GM18511 (cell line): ENCODE results near the gene TMEM176A.
"Not testable (repeated sequence)": the region's sequence is repeated elsewhere in the genome, so short reads cannot be mapped to it uniquely, and the experiment has no call there.

Experiments
- ATAC-seq: cut with Tn5 transposase; IDR thresholded peaks from one replicate; pipeline ENCODE4 v1.9.1; 2021; ENCODE audit warnings: mild to moderate bottlenecking, moderate library complexity; ENCODE audit not compliant: unreplicated experiment

The TMEM176A gene, protein sequence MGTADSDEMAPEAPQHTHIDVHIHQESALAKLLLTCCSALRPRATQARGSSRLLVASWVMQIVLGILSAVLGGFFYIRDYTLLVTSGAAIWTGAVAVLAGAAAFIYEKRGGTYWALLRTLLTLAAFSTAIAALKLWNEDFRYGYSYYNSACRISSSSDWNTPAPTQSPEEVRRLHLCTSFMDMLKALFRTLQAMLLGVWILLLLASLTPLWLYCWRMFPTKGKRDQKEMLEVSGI

DNA sequence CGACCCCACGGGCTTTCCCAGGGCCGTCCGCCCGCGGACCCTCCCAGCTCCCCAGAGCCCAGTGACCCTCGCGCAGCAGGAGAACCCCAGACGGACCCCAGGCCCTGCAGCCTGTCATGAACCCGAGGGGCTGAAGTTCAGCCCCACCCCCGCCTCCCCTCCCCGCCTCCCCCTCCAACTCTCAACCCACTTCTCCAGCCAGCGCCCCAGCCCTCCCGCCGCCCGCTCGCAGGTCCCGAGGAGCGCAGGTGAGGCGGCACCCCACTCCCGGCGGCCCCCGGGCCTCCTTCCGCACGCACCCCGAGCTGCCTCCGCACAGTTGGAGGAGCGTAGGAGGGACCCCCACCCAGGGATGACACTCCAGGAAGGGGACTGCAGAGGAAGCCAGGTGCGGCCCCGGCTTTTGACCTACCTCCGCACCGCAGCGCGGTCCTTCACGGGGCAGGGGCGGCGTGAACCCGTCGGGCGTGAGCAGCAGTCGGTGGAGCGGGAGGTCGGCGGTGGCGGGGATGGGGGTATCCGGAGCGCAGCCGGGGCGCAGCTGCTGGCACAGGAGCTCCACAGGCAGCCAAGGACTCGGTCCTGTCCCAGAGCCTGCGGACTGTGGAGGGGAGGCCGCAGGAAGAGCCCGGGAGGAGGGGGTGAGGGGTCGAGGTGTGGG is at the start of gene TMEM176A:
Gene TMEM176A (plus strand): TSS at position 189 of the 661 bp plus-strand sequence. CDS start 782 bp downstream, outside the sequence.
- no peak for ATAC-seq

DNA sequence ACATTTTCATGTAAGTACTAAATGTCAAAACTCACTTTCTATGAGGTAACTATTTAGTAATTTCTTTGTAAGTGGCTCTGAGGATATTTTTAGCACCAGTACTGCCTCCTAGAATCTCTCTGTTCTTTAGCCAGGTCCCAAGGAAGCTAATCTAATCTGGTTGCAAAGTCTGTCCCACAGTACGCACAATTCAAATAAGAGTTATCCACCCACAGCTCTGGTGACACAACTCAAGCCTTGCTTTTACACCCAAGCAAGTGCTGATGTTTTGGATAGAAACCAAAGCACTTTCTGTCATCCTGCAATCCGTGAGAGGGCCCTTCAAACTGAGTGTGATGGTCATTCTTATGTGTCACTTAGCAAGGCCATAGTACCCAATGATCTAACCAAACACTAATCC is 48.9 kb upstream of the TMEM176A start:
- ATAC-seq = no peak

DNA sequence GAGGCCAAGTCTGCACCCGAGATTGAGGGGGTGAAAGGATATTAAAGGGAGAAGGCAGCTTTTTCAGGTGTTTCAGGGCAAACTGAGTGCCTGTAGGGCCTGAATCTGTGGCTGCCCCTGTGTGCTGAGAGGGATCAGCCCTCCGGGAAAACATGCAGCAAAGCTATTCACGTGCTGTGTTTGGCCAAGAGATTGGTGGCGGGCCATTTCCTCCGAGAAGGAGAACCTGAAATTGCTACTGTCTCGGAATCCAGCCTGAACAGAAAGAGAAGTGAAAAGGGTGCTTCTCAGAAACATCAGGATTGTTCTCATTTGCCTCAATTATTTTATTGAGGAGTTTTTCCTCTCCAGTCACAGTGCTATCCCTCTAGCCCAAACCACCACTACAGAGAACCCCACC is 47.3 kb upstream of the TMEM176A start:
- ATAC-seq = no peak

DNA sequence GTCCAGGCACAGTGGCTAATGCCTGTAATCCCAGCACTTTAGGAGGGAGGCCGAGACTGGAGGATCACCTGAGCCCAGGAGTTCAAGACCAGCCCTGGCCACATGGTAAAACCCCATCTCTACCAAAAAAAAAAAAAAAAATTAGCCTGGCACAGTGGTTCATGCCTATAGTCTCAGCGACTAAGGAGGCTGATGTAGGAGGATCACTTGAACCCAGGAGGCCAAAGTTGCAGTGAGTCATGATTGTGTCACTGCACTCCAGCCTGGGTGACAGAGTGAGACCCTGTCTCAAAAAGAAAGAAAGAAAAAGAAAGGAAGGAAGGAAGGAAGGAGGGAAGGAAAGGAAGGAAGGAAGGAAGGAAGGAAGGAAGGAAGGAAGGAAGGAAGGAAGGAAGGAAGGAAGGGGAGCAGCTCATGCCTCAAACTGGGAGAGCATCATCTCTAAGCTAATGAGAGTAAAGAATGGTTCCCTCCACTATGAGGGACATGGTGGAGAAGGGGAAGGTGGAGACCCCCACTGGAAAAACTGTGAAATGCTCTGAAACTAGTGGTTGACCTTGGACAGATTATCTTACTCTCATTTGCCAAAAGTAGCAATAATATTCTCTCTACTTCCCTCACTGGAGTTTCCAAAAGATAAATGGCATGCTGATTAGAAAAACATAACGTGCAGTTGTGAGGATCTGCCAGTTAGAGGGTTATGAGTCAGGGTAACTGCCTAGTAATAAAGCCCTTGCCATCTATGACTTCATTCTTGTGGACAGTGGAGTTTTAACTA is 46.6 kb upstream of the TMEM176A start:
- ATAC-seq = no peak

DNA sequence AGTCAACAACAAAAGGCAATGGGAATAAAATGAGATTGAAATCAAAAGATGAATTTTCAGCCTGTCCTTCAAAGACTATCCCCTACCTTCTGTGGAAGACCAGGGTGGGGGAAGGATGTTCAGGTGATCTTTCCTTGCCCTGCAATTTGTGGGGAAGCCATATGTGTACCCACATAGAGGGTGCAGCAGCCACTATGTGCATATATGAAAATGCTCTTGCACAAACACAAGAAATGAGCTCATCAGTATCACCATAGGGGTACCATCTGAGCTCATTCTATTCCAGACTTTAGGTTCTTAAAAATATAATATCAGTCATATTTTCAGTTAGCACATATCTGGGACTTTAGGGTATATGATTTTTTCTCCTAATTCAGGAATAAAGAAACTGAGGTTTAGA is 45.6 kb upstream of the TMEM176A start:
- ATAC-seq = no peak

DNA sequence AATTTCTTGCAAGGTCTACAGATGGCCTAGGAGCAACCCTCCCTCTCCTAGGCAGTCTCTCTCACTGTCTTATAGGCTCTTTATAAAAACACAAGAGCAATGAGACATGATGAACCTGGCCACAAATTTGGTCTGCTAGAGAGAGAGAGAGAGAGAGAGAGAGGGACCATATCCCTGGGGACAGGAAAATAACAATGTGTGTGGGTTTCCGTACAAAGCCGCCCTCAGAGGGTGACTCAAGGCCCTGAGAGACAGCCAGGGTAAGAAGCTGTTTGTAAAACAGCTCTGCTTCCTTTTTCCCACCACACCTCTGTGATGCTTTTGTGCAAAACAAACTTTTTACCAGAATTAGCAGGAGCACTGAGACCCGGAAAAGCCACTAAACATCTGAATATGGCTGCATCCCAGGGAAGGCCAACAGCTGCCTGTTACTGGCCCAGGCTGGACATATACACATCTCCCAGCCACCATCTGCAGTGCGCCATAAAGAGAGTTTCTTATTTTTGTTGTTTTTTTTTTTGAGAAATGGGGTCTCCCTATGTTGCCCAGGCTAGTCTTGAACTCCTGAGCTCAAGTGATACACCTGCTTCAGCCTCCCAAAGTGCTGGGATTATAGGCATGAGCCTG is 45.0 kb upstream of the TMEM176A start:
- peak; percentile 66 for ATAC-seq

DNA sequence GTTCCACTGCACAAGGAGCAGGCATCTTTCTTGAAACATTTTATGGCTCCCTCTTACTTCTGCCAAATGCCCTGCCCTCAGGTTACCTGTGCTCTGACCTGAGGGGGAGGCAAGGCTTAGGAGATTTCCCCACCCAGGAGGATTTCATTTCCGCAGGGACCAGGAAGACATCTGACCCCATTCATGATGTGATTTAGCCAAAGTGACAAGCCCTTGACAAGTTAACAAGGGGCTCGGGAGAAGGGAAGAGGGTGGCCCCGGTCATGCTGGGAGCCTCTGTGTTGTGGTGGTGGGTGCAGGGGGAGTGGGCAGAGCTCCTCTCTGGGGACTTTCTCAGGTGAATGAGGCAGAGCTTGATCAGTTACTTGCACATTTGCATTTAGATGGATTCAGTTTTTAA is 44.4 kb upstream of the TMEM176A start:
- ATAC-seq = no peak

DNA sequence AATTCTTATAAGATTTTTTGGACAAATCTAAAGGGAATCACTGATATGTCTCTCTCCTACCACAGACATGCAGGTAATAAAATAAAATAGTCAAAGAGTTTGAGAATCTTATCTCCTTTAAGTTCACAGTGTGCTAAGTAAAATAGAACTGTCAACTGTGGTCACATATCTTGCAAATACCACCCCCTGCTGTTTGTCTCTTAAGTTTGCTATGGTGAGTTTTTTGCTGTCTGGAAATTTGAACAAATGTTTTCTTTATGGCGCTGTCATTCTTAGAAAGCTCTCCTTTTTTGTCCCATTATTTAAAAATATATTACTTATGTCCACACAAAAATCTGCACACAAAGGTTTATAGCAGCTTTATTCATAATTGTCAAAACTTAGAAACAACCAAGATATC is 43.7 kb upstream of the TMEM176A start:
- no peak for ATAC-seq

DNA sequence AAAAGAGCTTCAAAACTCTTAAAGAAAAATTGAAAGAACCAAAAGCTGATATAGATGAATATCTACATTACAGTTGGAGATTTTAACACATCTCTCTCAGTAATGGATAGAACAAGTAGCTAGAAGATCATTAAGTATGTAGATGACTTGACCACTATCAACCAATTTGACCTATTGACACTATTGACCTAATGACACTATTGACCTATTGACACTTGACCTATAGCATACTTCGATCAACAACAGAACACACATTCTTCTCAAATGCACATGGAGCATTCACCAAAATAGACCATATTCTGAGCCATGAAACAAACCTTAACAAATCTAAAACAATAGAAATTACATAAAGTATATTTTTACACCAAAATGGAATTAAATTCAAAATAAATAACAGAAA is 41.1 kb upstream of the TMEM176A start:
- no peak for ATAC-seq

DNA sequence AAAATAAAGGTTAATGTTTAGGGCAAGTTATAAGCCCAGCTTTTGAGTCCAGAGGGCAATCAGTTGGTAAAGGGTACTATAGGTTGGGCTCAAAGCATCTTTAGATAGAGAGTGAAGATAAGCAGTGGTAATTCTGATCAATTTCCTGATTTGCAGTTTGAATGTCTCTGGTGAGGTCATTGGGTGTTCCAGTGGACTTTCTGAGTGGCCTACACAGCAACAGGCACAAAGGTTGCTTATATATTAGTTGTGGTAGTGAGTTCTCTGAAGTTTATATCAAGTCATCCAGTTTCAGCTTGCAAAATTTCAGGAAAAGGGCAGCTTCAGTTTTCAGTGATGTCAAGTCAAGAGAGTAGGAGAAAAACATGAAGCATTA is 34.2 kb upstream of the TMEM176A start:
- ATAC-seq = no peak

DNA sequence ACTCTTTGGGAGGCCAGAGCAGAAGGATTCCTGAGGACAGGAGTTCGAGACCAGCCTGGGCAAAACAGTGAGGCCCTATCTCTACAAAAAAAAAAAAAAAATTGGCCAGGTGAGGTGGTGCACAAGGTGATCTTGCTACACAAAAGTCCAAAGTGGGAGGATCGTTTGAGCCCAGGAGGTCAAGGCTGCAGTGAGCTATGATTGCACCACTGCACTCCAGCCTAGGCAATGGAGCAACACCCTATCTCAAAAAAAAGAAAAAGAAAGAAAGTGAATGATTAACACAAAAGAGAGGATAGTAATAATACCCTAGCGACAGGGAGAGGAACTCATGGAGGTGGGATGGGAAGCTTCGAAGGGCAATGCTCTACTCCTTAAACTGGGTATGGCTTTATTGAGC is 30.8 kb upstream of the TMEM176A start:
- no peak for ATAC-seq

DNA sequence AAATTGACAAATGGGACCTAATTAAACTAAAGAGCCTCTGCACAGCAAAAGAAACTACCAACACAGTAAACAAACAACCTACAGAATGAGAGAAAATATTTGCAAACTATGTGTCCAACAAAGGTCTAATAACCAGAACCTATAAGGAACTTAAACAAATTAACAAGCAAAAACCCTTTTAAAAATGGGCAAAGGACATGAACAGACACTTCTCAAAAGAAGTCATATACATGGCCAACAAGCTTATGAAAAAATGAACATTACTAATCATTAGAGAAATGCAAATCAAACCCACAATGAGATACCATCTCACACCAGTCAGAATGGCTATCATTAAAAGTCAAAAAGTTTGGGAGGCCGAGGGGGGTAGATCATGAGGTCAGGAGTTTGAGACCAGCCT is 26.4 kb upstream of the TMEM176A start:
- ATAC-seq = not testable (repeated sequence)

DNA sequence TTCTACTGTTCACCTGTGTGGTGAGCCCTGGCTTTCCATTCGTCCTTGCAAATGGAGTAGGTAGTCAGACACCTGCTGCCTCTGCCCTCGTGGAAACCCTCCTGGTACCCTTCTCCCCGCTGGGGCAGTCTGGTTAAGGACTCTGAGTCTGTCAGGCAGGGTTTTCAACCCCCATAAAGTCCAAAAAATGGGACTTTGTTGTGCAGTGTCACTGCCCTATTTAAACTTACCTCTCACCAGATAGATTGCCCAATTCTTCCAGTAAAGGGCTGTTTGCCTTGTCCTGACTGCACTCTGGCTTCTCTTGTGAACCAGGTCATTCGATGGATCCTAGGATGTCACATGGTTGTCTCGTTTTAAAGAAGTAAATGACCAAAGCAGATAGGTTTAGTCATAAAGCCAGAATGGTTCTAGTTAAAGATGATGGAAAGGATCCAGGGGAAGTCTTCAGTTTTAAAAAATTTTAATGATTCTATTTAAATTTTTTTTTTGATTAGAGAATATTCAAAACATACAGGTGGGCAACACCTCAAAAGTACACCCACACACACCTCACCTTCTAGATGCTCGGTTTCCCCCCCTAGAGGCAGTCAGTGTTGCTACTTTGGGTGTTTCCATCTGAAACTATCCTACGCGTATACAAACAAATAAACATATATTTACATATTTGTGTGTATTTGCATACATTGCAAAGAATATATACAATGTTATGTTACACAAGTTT is 22.4 kb upstream of the TMEM176A start:
- no peak for ATAC-seq

DNA sequence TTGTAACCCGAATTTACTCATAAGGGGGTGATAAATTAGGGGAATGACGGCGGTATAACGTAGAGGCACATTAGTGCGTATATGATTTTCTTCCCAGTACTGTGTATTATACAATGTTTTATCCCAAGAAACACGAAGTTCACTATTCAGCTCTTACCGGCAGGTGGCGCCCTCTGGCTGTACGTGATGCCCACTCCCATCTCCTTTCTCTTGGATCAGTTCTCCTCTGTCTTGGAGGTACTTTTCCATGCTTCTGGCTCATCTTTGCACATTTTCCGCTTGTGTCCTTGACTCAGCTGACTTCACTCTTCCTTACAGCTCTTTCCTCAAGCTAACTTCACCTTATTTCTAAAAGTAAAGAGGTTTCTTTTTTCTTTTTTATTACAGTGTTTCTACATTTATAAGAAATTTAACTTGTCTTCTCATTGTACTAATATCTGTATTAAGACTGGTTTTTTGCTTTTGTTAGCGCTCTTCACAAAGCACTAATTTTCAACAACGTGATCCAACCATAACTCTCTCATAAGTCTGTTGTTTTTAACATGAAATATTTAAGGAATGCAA is 21.7 kb upstream of the TMEM176A start:
- ATAC-seq = no peak

DNA sequence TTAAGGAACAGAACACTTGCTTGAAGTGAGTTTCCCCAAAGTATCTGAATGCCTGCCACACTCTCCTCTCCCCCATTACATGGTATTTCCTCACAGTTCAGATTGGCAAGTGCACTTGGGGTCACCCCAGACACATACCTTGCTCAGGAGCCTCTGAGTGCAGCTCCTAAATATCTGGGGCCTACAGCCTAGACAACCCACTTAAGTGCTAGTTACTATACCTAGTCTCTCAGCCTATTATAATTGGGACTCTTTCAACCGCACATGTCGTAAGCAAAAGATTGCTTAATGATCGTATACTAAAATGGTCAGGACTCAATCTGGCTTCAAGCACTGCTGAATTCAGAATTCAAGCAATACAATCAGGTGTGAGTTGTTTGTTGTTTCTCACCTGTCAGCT is 20.3 kb upstream of the TMEM176A start:
- ATAC-seq = no peak

DNA sequence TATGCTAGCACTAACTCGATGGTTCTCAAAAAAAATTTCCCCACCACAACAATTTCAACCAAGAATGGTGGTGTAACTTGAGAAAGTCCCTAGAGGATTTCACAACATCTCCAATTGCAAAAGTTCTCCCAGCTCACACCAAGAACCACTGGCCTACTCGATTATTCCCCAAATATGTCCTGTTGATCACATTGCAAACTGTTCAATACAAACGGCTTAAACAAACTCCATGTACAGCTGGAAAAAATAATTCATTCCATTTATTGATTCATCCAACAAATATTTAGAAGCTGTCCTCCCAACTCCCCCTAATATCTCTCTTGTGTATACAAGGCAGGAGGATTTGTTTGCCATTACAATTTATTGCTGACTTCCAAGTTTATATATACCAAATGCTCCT is 19.5 kb upstream of the TMEM176A start:
- ATAC-seq = no peak

DNA sequence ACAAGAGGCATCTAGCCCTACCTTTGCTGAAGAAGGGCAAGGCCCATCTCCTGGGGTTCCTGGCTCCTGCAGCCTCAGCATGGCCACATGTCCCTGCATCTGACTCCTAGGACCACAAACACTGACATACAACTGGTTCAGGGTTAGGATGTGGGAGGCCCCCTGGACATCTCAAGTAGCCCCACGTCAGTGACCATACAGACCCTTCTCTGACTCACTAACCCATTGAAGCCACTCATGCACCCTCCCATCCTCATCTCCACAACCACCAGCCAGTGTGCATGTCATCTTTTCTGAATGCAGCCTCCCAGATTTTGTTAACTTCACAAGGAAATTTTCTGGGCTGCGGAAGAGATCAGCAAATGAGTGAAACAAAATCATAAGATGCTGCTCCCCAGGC is 18.6 kb upstream of the TMEM176A start:
- ATAC-seq = no peak

DNA sequence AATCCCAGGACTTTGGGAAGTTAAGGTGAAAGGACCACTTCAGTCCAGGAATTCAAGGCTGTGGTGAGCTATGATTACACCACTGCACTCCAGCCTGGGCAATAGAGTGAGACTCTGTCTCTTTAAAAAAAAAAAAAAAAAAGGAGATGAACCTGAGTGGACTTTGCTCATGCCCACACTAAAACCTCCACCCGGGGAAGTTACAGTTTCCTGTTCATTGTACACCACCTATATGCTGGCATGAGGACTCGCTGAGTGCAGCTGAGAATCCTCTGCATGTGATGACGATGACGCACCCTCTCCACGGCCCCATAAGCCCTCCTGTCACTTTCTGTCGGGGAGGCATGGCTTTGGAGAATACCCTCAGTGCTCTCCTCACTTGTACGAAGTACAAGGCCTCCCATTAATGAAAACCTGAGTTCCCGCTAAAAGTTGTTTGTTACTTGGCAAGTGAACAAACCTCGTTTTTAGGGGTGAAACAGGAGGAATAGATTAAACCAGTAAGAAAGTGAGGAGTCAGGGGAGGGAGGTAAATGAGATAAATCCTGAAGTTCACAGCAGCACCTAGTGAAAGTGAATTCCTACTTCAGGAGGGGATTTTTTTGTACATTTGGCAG is 16.3 kb upstream of the TMEM176A start:
- ATAC-seq = no peak

DNA sequence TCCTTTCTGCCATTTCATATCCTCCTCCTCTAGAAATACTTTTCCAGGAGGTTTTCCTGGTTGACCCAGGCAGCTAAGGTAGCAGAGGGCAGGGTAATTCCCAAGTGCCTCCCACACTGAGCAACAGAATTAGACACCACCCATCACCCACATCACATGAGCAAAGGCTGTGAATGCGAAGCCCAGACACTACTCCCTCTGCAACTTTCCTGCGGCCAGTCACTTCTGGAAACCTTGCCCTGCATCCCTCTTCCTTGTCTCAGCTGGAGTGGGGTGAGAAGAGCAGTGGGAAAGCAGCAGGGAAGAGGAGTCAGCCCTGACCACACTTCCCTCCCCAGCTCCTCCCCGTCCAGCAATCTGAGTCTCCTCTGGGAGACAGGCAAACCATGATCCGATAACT is 15.6 kb upstream of the TMEM176A start:
- no peak for ATAC-seq
